Endodermal cell (in vitro differentiated cells): ENCODE measurements around the gene PIP5KL1. TPM values are rescaled to one million over a fixed set of nuclear protein-coding genes. Genes with fewer than 3 reads are reported as not detected.

Source experiments
- DNase-seq: peaks from one replicate; pipeline ENCODE4 v3.0.0-alpha.2; 2017
- H3K27ac ChIP-seq: 2 replicates; pipeline ENCODE4 v1.5.1; 2013; ENCODE audit warnings: mild to moderate bottlenecking, low read depth, low read length, moderate library complexity
- H3K27me3 ChIP-seq: 2 replicates; pipeline ENCODE4 v1.6.1; 2013; ENCODE audit warnings: mild to moderate bottlenecking, low read length, moderate library complexity; ENCODE audit not compliant: insufficient read depth, control insufficient read depth, poor library complexity, severe bottlenecking
- H3K36me3 ChIP-seq: 2 replicates; pipeline ENCODE4 v1.7.0; 2013; ENCODE audit warnings: mild to moderate bottlenecking, low read length, moderate library complexity; ENCODE audit not compliant: control insufficient read depth, insufficient read depth
- H3K4me1 ChIP-seq: one replicate; pipeline ENCODE4 v1.7.0; 2013; ENCODE audit warnings: low read length; ENCODE audit not compliant: control insufficient read depth, insufficient read depth
- H3K4me3 ChIP-seq: 2 replicates; pipeline ENCODE4 v1.5.1; 2013; ENCODE audit warnings: mild to moderate bottlenecking, low read length, moderate library complexity
- H3K9ac ChIP-seq: 2 replicates; pipeline ENCODE4 v1.6.1; 2013; ENCODE audit warnings: mild to moderate bottlenecking, low read length, moderate library complexity; ENCODE audit not compliant: poor library complexity, severe bottlenecking; ENCODE audit errors: extremely low read depth
- H3K9me3 ChIP-seq: 2 replicates; pipeline ENCODE4 v1.6.1; 2013; ENCODE audit warnings: mild to moderate bottlenecking, low read length, moderate library complexity; ENCODE audit not compliant: control insufficient read depth
- H3K27ac Mint-ChIP-seq: 2 replicates; pipeline ENCODE4 v1.8.0; 2020; ENCODE audit warnings: mixed read lengths
- H3K27me3 Mint-ChIP-seq: 2 replicates; pipeline ENCODE4 v1.8.0; 2021; ENCODE audit warnings: mild to moderate bottlenecking, mixed read lengths; ENCODE audit not compliant: insufficient read depth
- H3K36me3 Mint-ChIP-seq: 2 replicates; pipeline ENCODE4 v1.8.0; 2020; ENCODE audit warnings: low read depth, mixed read lengths
- H3K4me1 Mint-ChIP-seq: 2 replicates; pipeline ENCODE4 v1.8.0; 2020; ENCODE audit warnings: mixed read lengths
- H3K4me3 Mint-ChIP-seq: 2 replicates; pipeline ENCODE4 v1.8.0; 2020; ENCODE audit warnings: mild to moderate bottlenecking, moderate library complexity, mixed read lengths
- H3K9me3 Mint-ChIP-seq: 2 replicates; pipeline ENCODE4 v1.8.0; 2020; ENCODE audit warnings: mild to moderate bottlenecking, mixed read lengths
- WGBS, 2 experiments: methylation state at CpG; one replicate each; pipeline versions ENCODE4 v1.1.5 to v1.1.7; 2013; ENCODE audit warnings: missing lambda C conversion rate in 2 of 2, mixed read lengths in 1 of 2; ENCODE audit not compliant: insufficient coverage in 1 of 2, insufficient read length in 1 of 2; 5-methylcytosine and 5-hydroxymethylcytosine counted together
- total RNA-seq, 2 donors: library from RNA; stranded (reverse); fragmentation: NEBNext Ultra II Directional in 1 of 2; extraction: Animal tissue kit (Norgen Biotek cat#: 25700) in 1 of 2; gene quantifications; 2 replicates in 1 of 2; 3 replicates in 1 of 2; pipeline ENCODE4 v1.2.1, GENCODE V29; 2021
- TF ChIP-seq, protein P1 (sequence below): fragments of 200-600 bp; sonication (generic); conservative IDR thresholded peaks from 2 replicates; pipeline ENCODE4 v1.5.0; 2021; ENCODE audit warnings: antibody characterized with exemption, mild to moderate bottlenecking

Gene PIP5KL1
- total RNA-seq, 2 donors from 2014 or later = 6.6 to 9.3 TPM

DNA sequence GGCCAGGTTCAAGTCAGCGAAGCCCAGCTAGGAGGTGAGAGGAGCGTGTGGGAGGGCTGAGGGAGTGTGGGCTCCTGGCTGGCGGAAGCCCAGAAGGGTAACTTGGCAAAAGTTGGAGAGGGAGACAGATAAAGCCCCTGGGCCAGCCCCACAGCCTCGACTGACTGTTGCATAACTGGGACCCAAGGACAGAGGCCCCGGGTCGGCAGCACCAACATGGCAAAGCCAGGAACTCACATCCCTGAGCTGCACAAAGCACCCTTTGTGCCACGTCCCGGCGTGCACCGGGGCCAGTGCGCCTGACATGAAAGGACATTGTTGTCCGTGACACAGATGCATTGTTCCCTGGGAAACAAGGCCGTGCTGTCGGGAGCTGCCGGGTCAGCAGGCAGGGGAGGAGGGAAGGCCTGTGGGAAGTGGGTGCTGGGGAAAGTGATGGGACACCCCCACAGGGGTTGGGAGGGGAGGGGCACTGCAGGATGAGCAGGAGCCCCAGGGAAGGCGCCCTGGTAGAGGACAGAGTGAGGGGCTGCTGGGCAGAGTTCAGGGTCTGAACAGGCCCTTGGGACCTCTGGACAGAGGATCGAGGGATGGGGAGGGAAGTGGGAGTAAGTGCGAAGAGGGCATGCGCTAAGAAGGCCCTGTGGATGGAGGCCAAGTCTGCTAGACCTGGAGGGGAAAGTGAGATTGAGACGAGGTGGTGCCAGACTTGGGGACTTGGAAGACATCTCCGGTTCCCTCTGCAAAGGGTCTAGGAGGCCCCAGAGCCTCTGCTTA is 20.1 kb upstream of the PIP5KL1 start:
- no peak for DNase-seq
- no peak overlapping the region for H3K4me3 ChIP-seq
- no peaks in the 10 kb centered on the region for H3K9me3 Mint-ChIP-seq
- H3K4me1 ChIP-seq = peaks cover 1% of the 10 kb centered on the region
- H3K27me3 ChIP-seq = no peaks in the 10 kb centered on the region
- H3K36me3 ChIP-seq = peaks cover 5% of the 10 kb centered on the region
- WGBS, 2 experiments = 82 to 92% methylated on average over 18 to 21 of the region's 21 CpGs
- H3K27ac ChIP-seq = peak overlapping the region; percentile 94
- no peak overlapping the region for H3K27ac Mint-ChIP-seq
- no peaks in the 10 kb centered on the region for H3K27me3 Mint-ChIP-seq
- H3K9ac ChIP-seq = no peak overlapping the region
- no peaks in the 10 kb centered on the region for H3K9me3 ChIP-seq
- peaks cover 14% of the 10 kb centered on the region for H3K36me3 Mint-ChIP-seq
- H3K4me1 Mint-ChIP-seq = peaks cover 7% of the 10 kb centered on the region
- TF ChIP-seq, protein P1, sequence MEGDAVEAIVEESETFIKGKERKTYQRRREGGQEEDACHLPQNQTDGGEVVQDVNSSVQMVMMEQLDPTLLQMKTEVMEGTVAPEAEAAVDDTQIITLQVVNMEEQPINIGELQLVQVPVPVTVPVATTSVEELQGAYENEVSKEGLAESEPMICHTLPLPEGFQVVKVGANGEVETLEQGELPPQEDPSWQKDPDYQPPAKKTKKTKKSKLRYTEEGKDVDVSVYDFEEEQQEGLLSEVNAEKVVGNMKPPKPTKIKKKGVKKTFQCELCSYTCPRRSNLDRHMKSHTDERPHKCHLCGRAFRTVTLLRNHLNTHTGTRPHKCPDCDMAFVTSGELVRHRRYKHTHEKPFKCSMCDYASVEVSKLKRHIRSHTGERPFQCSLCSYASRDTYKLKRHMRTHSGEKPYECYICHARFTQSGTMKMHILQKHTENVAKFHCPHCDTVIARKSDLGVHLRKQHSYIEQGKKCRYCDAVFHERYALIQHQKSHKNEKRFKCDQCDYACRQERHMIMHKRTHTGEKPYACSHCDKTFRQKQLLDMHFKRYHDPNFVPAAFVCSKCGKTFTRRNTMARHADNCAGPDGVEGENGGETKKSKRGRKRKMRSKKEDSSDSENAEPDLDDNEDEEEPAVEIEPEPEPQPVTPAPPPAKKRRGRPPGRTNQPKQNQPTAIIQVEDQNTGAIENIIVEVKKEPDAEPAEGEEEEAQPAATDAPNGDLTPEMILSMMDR = no peak
- no peak overlapping the region for H3K4me3 Mint-ChIP-seq

DNA sequence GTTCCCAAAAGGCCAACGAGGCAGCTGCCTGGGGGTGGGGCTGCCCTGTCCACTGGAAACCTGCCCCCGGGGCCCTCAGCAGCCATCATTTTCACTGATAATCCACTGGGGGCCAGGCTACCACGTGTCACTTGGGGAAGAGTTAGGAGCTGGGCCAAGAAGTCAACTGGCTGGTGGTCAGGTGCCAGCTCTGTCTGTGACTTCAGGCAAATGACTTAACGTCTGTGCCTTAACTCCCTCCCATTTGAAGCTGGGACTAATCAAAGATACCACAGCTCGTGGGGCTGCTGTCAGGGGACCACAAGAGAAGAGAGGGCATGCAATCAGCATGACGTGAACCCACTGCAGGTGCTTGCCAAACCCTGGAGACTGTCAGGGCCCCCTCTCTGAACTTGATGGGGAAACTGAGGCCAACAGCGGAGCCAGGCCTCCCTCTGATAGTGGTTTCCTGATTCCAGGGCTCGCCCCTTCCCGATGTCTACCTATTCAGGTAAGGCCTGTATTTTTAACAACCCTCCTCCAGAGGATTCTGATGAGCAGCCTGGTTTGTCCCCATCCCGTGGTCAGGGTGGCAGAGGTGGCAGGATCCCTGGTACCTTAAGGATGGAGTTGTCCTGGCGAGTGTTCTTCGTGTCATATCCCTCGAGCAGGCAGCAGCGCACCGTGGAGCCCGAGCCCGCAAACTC is 19.4 kb upstream of the PIP5KL1 start:
- H3K4me1 Mint-ChIP-seq = peaks cover 2% of the 10 kb centered on the region
- Histone ChIP-seq H3K4me3 (no peak overlapping the region), H3K4me1 (no peaks in the 10 kb centered on the region), H3K9ac (no peak overlapping the region), H3K27ac (peak overlapping the region; percentile 94), H3K9me3 (no peaks in the 10 kb centered on the region), H3K27me3 (no peaks in the 10 kb centered on the region), H3K36me3 (peaks cover 5% of the 10 kb centered on the region)
- TF ChIP-seq, protein P1 = no peak
- no peak overlapping the region for H3K4me3 Mint-ChIP-seq
- no peak overlapping the region for H3K27ac Mint-ChIP-seq
- H3K9me3 Mint-ChIP-seq = no peaks in the 10 kb centered on the region
- WGBS, 2 experiments = 93 to 95% methylated on average over 11 to 17 of the region's 17 CpGs
- no peak for DNase-seq
- peaks cover 15% of the 10 kb centered on the region for H3K36me3 Mint-ChIP-seq
- H3K27me3 Mint-ChIP-seq = no peaks in the 10 kb centered on the region

GRCh38 chr9:127947841-127948710 is 17.5 kb upstream of the PIP5KL1 start:
- Mint-ChIP-seq H3K36me3 (peaks cover 23% of the 10 kb centered on the region), H3K4me1 (peaks cover 2% of the 10 kb centered on the region), H3K4me3 (no peak overlapping the region), H3K27ac (no peak overlapping the region), H3K9me3 (no peaks in the 10 kb centered on the region), H3K27me3 (no peaks in the 10 kb centered on the region)
- TF ChIP-seq, protein P1 = no peak
- H3K36me3 ChIP-seq = peaks cover 13% of the 10 kb centered on the region
- no peak overlapping the region for H3K4me3 ChIP-seq
- no peak overlapping the region for H3K9ac ChIP-seq
- DNase-seq = no peak
- H3K27me3 ChIP-seq = no peaks in the 10 kb centered on the region
- H3K9me3 ChIP-seq = no peaks in the 10 kb centered on the region
- WGBS, 2 experiments = 89 to 96% methylated on average over 10 to 17 of the region's 17 CpGs
- no peaks in the 10 kb centered on the region for H3K4me1 ChIP-seq
- no peak overlapping the region for H3K27ac ChIP-seq
